Right cardiac atrium (tissue), 5 donors: ENCODE results near the gene CDK15. TPM values are rescaled to one million over a fixed set of nuclear protein-coding genes. Genes with fewer than 3 reads are reported as not detected.

ENCODE experiments used
- ATAC-seq, 2 donors: fragments of 200-7000 bp; cut with Tn5 transposase; one replicate each; pipeline versions ENCODE4 v1.8.0 to v1.9.1; 2020; ENCODE audit warnings: moderate library complexity in 2 of 2, mild to moderate bottlenecking in 1 of 2
- DNase-seq, 3 donors: peaks; one replicate each; pipeline ENCODE4 v3.0.0-alpha.2; 2020
- H3K27ac ChIP-seq: one replicate; pipeline ENCODE4 v1.5.1; 2013; ENCODE audit warnings: mild to moderate bottlenecking, low read length, control low read depth, moderate library complexity
- H3K27me3 ChIP-seq: one replicate; pipeline ENCODE4 v1.6.1; 2013; ENCODE audit not compliant: control insufficient read depth, insufficient read depth
- H3K4me1 ChIP-seq: one replicate; pipeline ENCODE4 v1.6.1; 2013; ENCODE audit warnings: low read length; ENCODE audit not compliant: control insufficient read depth, insufficient read depth
- H3K4me3 ChIP-seq: one replicate; pipeline ENCODE4 v1.5.1; 2013; ENCODE audit warnings: low read length, control low read depth
- H3K9me3 ChIP-seq: one replicate; pipeline ENCODE4 v1.6.1; 2013; ENCODE audit warnings: low read length; ENCODE audit not compliant: control insufficient read depth
- WGBS: extraction: QIAGEN DNeasy Blood & Tissue Kit; methylation state at CpG from one replicate; pipeline ENCODE4 v1.1.7; 2013; 5-methylcytosine and 5-hydroxymethylcytosine counted together
- intact Hi-C, 4 donors: fragments of 100-400 bp; cut with DNase I; formaldehyde crosslinking; loops; one replicate each; pipeline versions ENCODE4 v1.11.0 to v1.14.0; 2022 to 2023
- polyA plus RNA-seq: library from polyadenylated mRNA; stranded (reverse); fragments of 200-250 nt; gene quantifications from one replicate; pipeline ENCODE4 v1.2.3, GENCODE V29; 2013
- total RNA-seq, 4 donors: library from RNA; stranded (reverse); fragmentation: NEBNext Ultra II Directional; extraction: Animal tissue kit (Norgen Biotek cat#: 25700); gene quantifications; one replicate each; pipeline ENCODE4 v1.2.1, GENCODE V29; 2021
- donor health status: healthy with polysubstance abuse.
- donor health status: DM: no; HTN: yes; CAD: no.
- donor health status: DM: no; HTN: no; CAD: no.
- donor health status: DM: no; HTN: yes; CAD: no; lungs with severe emphysema.
- donor health status: DM: yes; HTN: yes; CAD: no.

CDK15 gene
- total and polyA plus RNA-seq, 5 donors: 0.11 to 0.97 (median 0.37) TPM

- ATAC-seq (no peak), DNase-seq (no peak)
- intact Hi-C loops: no loop called here
- Histone ChIP-seq H3K4me1 (no peaks in the 10 kb centered on the region), H3K9me3 (no peaks in the 10 kb centered on the region), H3K4me3 (no peak overlapping the region), H3K27ac (no peak overlapping the region), H3K27me3 (no peaks in the 10 kb centered on the region)
- WGBS: 39% methylated on average over 4 of the region's 4 CpGs
These were observed 103.6 kb downstream of the CDK15 start for GRCh38 chr2:201909961-201910361.

- no peak overlapping the region for H3K27ac ChIP-seq
- ATAC-seq (no peak), DNase-seq (no peak)
- H3K4me1 ChIP-seq: no peaks in the 10 kb centered on the region
- intact Hi-C loops: no loop called here
- WGBS: 51% methylated on average over 4 of the region's 4 CpGs
- no peak overlapping the region for H3K4me3 ChIP-seq
- H3K27me3 ChIP-seq: no peaks in the 10 kb centered on the region
- H3K9me3 ChIP-seq: no peaks in the 10 kb centered on the region
These were observed 105.0 kb downstream of the CDK15 start for GRCh38 chr2:201911372-201911771.

- Histone ChIP-seq H3K4me3 (no peak overlapping the region), H3K27me3 (no peaks in the 10 kb centered on the region), H3K9me3 (no peaks in the 10 kb centered on the region), H3K4me1 (no peaks in the 10 kb centered on the region), H3K27ac (no peak overlapping the region)
- ATAC-seq (no peak), DNase-seq (no peak)
- WGBS: 76% methylated on average over 4 of the region's 4 CpGs
- intact Hi-C loops: no loop called here
These were observed 106.9 kb downstream of the CDK15 start for GRCh38 chr2:201913201-201913600.

GRCh38 chr2:201915446-201915845, 109.1 kb downstream of the CDK15 start:
- Histone ChIP-seq H3K27ac (no peak overlapping the region), H3K9me3 (no peaks in the 10 kb centered on the region), H3K27me3 (no peaks in the 10 kb centered on the region), H3K4me1 (no peaks in the 10 kb centered on the region), H3K4me3 (no peak overlapping the region)
- intact Hi-C loops: no loop called here
- ATAC-seq: no peak
- no peak for DNase-seq
- WGBS: 86% methylated on average over 3 of the region's 3 CpGs

GRCh38 chr2:201916565-201916964, 110.2 kb downstream of the CDK15 start:
- WGBS: 94% methylated on average over 4 of the region's 4 CpGs
- no peak overlapping the region for H3K4me3 ChIP-seq
- DNase-seq (no peak), ATAC-seq (no peak)
- no peaks in the 10 kb centered on the region for H3K27me3 ChIP-seq
- no peaks in the 10 kb centered on the region for H3K9me3 ChIP-seq
- H3K27ac ChIP-seq: no peak overlapping the region
- no peaks in the 10 kb centered on the region for H3K4me1 ChIP-seq
- intact Hi-C loops: no loop called here

GRCh38 chr2:201918616-201919307, 112.4 kb downstream of the CDK15 start:
- Histone ChIP-seq H3K27ac (no peak overlapping the region), H3K4me1 (no peaks in the 10 kb centered on the region), H3K4me3 (no peak overlapping the region), H3K9me3 (no peaks in the 10 kb centered on the region), H3K27me3 (no peaks in the 10 kb centered on the region)
- intact Hi-C loops: no loop called here
- 64% methylated on average over 10 of the region's 10 CpGs for WGBS
- ATAC-seq (no peak), DNase-seq (no peak)

- no peak overlapping the region for H3K4me3 ChIP-seq
- intact Hi-C loops: no loop called here
- H3K27ac ChIP-seq: no peak overlapping the region
- DNase-seq: no peak
- H3K4me1 ChIP-seq: no peaks in the 10 kb centered on the region
- no peak for ATAC-seq
- 92% methylated on average over 6 of the region's 6 CpGs for WGBS
- H3K27me3 ChIP-seq: no peaks in the 10 kb centered on the region
- no peaks in the 10 kb centered on the region for H3K9me3 ChIP-seq
These were observed 112.9 kb downstream of the CDK15 start for GRCh38 chr2:201919308-201919634.

- WGBS: 82% methylated on average over 10 of the region's 10 CpGs
These were observed 117.3 kb downstream of the CDK15 start for GRCh38 chr2:201923436-201924328.

GRCh38 chr2:201924453-201924852, 118.1 kb downstream of the CDK15 start:
- H3K27me3 ChIP-seq: no peaks in the 10 kb centered on the region
- H3K4me3 ChIP-seq: no peak overlapping the region
- WGBS: 94% methylated on average over 5 of the region's 5 CpGs
- DNase-seq (no peak), ATAC-seq (no peak)
- H3K4me1 ChIP-seq: no peaks in the 10 kb centered on the region
- H3K27ac ChIP-seq: no peak overlapping the region
- intact Hi-C loops: no loop called here
- H3K9me3 ChIP-seq: no peaks in the 10 kb centered on the region

More at GRCh38 chr2:201923436-201924328, 117.3 kb downstream of the CDK15 start:
- Histone ChIP-seq H3K9me3 (no peaks in the 10 kb centered on the region), H3K27me3 (no peaks in the 10 kb centered on the region), H3K27ac (no peak overlapping the region), H3K4me1 (no peaks in the 10 kb centered on the region), H3K4me3 (no peak overlapping the region)
- DNase-seq (no peak), ATAC-seq (no peak)
- intact Hi-C loops: no loop called here

- WGBS: 90% methylated on average over 5 of the region's 5 CpGs
- Histone ChIP-seq H3K27ac (no peak overlapping the region), H3K4me3 (no peak overlapping the region), H3K9me3 (no peaks in the 10 kb centered on the region), H3K4me1 (no peaks in the 10 kb centered on the region), H3K27me3 (no peaks in the 10 kb centered on the region)
- ATAC-seq (no peak), DNase-seq (no peak)
- intact Hi-C loops: no loop called here
These were observed 118.7 kb downstream of the CDK15 start for GRCh38 chr2:201925056-201925455.

GRCh38 chr2:201926067-201926466, 119.7 kb downstream of the CDK15 start:
- Histone ChIP-seq H3K4me1 (no peaks in the 10 kb centered on the region), H3K27ac (no peak overlapping the region), H3K27me3 (no peaks in the 10 kb centered on the region), H3K9me3 (no peaks in the 10 kb centered on the region), H3K4me3 (no peak overlapping the region)
- intact Hi-C loops: no loop called here
- DNase-seq (no peak), ATAC-seq (no peak)
- 69% methylated on average over 3 of the region's 3 CpGs for WGBS
